GM23338 (cell line): ENCODE data around the gene CCDC69. TPM values are rescaled to one million over a fixed set of nuclear protein-coding genes. Genes with fewer than 3 reads are reported as not detected.

Experiments used
- ATAC-seq: fragments of 200-7000 bp; cut with Tn5 transposase; 3 replicates; pipeline ENCODE4 v1.9.1; 2020
- DNase-seq: peaks from one replicate; pipeline ENCODE4 v3.0.0-alpha.2; 2015; ENCODE audit warnings: low spot score
- H2AFZ ChIP-seq: fragments of 200-600 bp; sonication (generic); 2 replicates; pipeline ENCODE4 v1.8.0; 2016; ENCODE audit warnings: antibody characterized with exemption, mild to moderate bottlenecking, moderate library complexity
- H3F3A ChIP-seq: fragments of 200-600 bp; sonication (generic); replicated peaks from 2 replicates; pipeline ENCODE4 v1.8.0; 2017; ENCODE audit warnings: antibody characterized with exemption, mixed run types, low read depth
- H3K27ac ChIP-seq: fragments of 200-600 bp; sonication (generic); 2 replicates; pipeline ENCODE4 v1.6.1; 2016; ENCODE audit warnings: low read depth
- H3K27me3 ChIP-seq: fragments of 200-600 bp; sonication (generic); 2 replicates; pipeline ENCODE4 v1.8.0; 2016; ENCODE audit warnings: mild to moderate bottlenecking, mixed run types, moderate library complexity; ENCODE audit not compliant: insufficient read depth
- H3K36me3 ChIP-seq: fragments of 200-600 bp; sonication (generic); 2 replicates; pipeline ENCODE4 v1.8.0; 2016; ENCODE audit warnings: mild to moderate bottlenecking; ENCODE audit not compliant: insufficient read depth
- H3K4me1 ChIP-seq: fragments of 200-600 bp; sonication (generic); 2 replicates; pipeline ENCODE4 v1.8.0; 2016; ENCODE audit warnings: mild to moderate bottlenecking, moderate library complexity; ENCODE audit not compliant: insufficient read depth
- H3K4me2 ChIP-seq: fragments of 200-600 bp; sonication (generic); 2 replicates; pipeline ENCODE4 v1.7.1; 2017; ENCODE audit warnings: mixed run types
- H3K4me3 ChIP-seq: fragments of 200-600 bp; sonication (generic); 2 replicates; pipeline ENCODE4 v1.6.1; 2016; ENCODE audit warnings: mixed run types
- H3K79me2 ChIP-seq: fragments of 200-600 bp; sonication (generic); replicated peaks from 2 replicates; pipeline ENCODE4 v1.8.0; 2017; ENCODE audit warnings: mild to moderate bottlenecking; ENCODE audit not compliant: insufficient read depth
- H3K9me2 ChIP-seq: fragments of 200-600 bp; sonication (generic); 2 replicates; pipeline ENCODE4 v1.8.0; 2017; ENCODE audit not compliant: insufficient read depth
- H4K20me1 ChIP-seq: fragments of 200-600 bp; sonication (generic); replicated peaks from 2 replicates; pipeline ENCODE4 v1.8.0; 2017; ENCODE audit warnings: mild to moderate bottlenecking; ENCODE audit not compliant: insufficient read depth
- H3K27ac Mint-ChIP-seq: 2 replicates; pipeline ENCODE4 v1.8.0; 2020; ENCODE audit warnings: inconsistent platforms, mild to moderate bottlenecking, moderate library complexity, mixed read lengths
- H3K27me3 Mint-ChIP-seq: 3 replicates; pipeline ENCODE4 v1.8.0; 2022; ENCODE audit warnings: low read depth, mild to moderate bottlenecking, moderate library complexity, mixed read lengths, inconsistent platforms; ENCODE audit not compliant: insufficient read depth, poor library complexity
- H3K36me3 Mint-ChIP-seq: 3 replicates; pipeline ENCODE4 v1.8.0; 2021; ENCODE audit warnings: low read depth, mild to moderate bottlenecking, inconsistent platforms, moderate library complexity, mixed read lengths
- H3K4me1 Mint-ChIP-seq: 3 replicates; pipeline ENCODE4 v1.8.0; 2020; ENCODE audit warnings: mild to moderate bottlenecking, inconsistent platforms, mixed read lengths
- H3K4me3 Mint-ChIP-seq: 3 replicates; pipeline ENCODE4 v1.8.0; 2021; ENCODE audit warnings: moderate library complexity, mild to moderate bottlenecking, inconsistent platforms, mixed read lengths
- H3K9me3 Mint-ChIP-seq: 3 replicates; pipeline ENCODE4 v1.8.0; 2020; ENCODE audit warnings: moderate library complexity, mild to moderate bottlenecking, inconsistent platforms, mixed read lengths
- CREB1 ChIP-seq: fragments of 250-450 bp; sonication (Bioruptor Pico); IDR thresholded peaks from 2 replicates; pipeline ENCODE4 v1.5.0; 2020; ENCODE audit warnings: low read depth, mild to moderate bottlenecking, moderate library complexity
- EZH2phosphoT487 ChIP-seq: fragments of 200-600 bp; sonication (generic); IDR thresholded peaks from one replicate; pipeline ENCODE4 v1.8.1; 2018; ENCODE audit warnings: antibody characterized with exemption; ENCODE audit not compliant: unreplicated experiment
- JUNB ChIP-seq: IDR thresholded peaks from one replicate; pipeline ENCODE4 v1.6.1; 2016; ENCODE audit warnings: antibody characterized with exemption; ENCODE audit not compliant: unreplicated experiment
- NANOG ChIP-seq: IDR thresholded peaks from 2 replicates; pipeline ENCODE4 v1.6.1; 2016; ENCODE audit warnings: antibody characterized with exemption, borderline replicate concordance
- POLR2AphosphoS5 ChIP-seq: IDR thresholded peaks from 2 replicates; pipeline ENCODE4 v1.6.1; 2016; ENCODE audit warnings: antibody characterized with exemption, low read depth
- STAT1 ChIP-seq: IDR thresholded peaks from one replicate; pipeline ENCODE4 v1.6.1; 2016; ENCODE audit warnings: antibody characterized with exemption; ENCODE audit not compliant: unreplicated experiment
- ZNF331 ChIP-seq: fragments of 250-450 bp; sonication (Bioruptor Pico); IDR thresholded peaks from 2 replicates; pipeline ENCODE4 v1.5.0; 2020; ENCODE audit warnings: low read depth, mild to moderate bottlenecking, moderate library complexity
- polyA plus RNA-seq: library from polyadenylated mRNA; unstranded; fragments of >200 nt; fragmentation: Nextera tagmentation; extraction: Ambion mirVana; gene quantifications from 2 replicates; pipeline ENCODE4 v1.2.1, GENCODE V29; 2016
- total RNA-seq: library from RNA; depleted of rRNA; stranded (reverse); fragments of >200 nt; shearing (Covaris generic); gene quantifications from 2 replicates; pipeline ENCODE4 v1.2.3, GENCODE V29; 2014
- TF ChIP-seq, protein P1 (sequence below), 2 experiments: fragments of 200-600 bp in 1 of 2; sonication (generic) in 1 of 2; conservative IDR thresholded peaks; 2 replicates each; pipeline versions ENCODE4 v1.5.1 to v1.6.1; 2016 to 2017; ENCODE audit warnings: antibody characterized with exemption in 2 of 2, low read depth in 2 of 2, mild to moderate bottlenecking in 2 of 2, moderate library complexity in 1 of 2
- TF ChIP-seq, protein P2 (sequence below): fragments of 250-450 bp; sonication (Bioruptor Pico); IDR thresholded peaks from 2 replicates; pipeline ENCODE4 v1.5.0; 2020; ENCODE audit warnings: mild to moderate bottlenecking, moderate library complexity
- TF ChIP-seq, protein P3 (sequence below): IDR thresholded peaks from 2 replicates; pipeline ENCODE4 v1.6.1; 2016; ENCODE audit warnings: antibody characterized with exemption
- TF ChIP-seq, protein P4 (sequence below): IDR thresholded peaks from one replicate; pipeline ENCODE4 v1.6.1; 2018; ENCODE audit warnings: antibody characterized with exemption; ENCODE audit not compliant: unreplicated experiment

CCDC69 gene
- total and polyA plus RNA-seq, 2 experiments from 2014 or later: 2.7 to 5.3 TPM

DNA sequence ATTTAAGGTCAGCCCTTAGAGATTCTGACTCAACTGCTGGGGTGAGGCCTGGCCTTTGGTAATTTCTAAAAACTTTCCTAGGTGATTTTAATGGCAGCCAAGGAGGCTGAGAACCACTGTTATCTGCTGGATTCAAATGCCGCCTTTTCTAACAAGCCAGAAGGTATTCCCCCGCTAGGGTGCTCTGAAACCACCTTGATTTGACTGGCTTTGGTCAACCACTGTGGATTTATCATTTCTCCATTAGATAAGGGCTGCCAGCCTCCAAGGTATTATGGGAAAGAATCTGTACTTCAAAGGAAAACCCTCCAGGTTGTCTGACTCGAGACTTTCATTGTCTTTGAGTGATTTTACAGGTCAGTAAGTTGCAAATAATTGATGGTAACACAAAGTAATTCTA lies 70.6 kb downstream of the CCDC69 start (continued):
- TF ChIP-seq, protein P1, sequence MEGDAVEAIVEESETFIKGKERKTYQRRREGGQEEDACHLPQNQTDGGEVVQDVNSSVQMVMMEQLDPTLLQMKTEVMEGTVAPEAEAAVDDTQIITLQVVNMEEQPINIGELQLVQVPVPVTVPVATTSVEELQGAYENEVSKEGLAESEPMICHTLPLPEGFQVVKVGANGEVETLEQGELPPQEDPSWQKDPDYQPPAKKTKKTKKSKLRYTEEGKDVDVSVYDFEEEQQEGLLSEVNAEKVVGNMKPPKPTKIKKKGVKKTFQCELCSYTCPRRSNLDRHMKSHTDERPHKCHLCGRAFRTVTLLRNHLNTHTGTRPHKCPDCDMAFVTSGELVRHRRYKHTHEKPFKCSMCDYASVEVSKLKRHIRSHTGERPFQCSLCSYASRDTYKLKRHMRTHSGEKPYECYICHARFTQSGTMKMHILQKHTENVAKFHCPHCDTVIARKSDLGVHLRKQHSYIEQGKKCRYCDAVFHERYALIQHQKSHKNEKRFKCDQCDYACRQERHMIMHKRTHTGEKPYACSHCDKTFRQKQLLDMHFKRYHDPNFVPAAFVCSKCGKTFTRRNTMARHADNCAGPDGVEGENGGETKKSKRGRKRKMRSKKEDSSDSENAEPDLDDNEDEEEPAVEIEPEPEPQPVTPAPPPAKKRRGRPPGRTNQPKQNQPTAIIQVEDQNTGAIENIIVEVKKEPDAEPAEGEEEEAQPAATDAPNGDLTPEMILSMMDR (conservative IDR thresholded peaks at IDR 0.05; ENCODE audit: low read depth in 2 of 2): no peak
- no peak for TF ChIP-seq JUNB

DNA sequence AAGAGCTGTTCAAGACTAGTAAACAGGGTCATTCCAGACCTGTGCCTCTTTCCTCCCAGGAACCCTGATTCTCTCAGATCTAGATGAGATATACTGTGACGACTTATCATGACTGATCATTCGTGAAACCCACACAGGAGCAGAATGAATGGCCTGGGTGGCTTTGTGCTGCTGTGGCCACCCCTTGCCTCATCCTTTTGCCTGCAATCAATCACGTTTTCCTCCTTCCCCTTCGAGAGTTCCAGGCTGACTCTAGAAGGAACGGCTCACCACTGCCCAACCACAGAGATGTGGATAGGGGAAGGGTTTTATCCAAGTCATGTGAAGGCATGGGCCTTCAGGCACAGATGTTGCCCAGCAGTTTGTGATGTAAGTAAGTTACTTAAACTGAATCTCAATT lies 72.1 kb downstream of the CCDC69 start:
- H4K20me1 ChIP-seq: peaks cover 19% of the 10 kb centered on the region
- no peak overlapping the region for H2AFZ ChIP-seq
- Mint-ChIP-seq H3K27ac (no peak overlapping the region), H3K4me3 (no peak overlapping the region), H3K9me3 (no peaks in the 10 kb centered on the region), H3K36me3 (no peaks in the 10 kb centered on the region; the same call in 2 of the 3 replicates), H3K4me1 (peaks cover 25% of the 10 kb centered on the region; the same call in 2 of the 3 replicates), H3K27me3 (peaks cover 2% of the 10 kb centered on the region)
- no peak for DNase-seq
- no peak for ATAC-seq
- peaks cover 24% of the 10 kb centered on the region for H3K79me2 ChIP-seq
- H3K9me2 ChIP-seq: no peaks in the 10 kb centered on the region
- no peaks in the 10 kb centered on the region; the same call in 1 of the 2 replicates for H3F3A ChIP-seq
- H3K4me3 ChIP-seq: no peak overlapping the region
- no peaks in the 10 kb centered on the region for H3K27me3 ChIP-seq
- H3K27ac ChIP-seq: no peak overlapping the region
- peaks cover 13% of the 10 kb centered on the region for H3K4me1 ChIP-seq
- H3K4me2 ChIP-seq: no peak overlapping the region
- H3K36me3 ChIP-seq: no peaks in the 10 kb centered on the region; the same call in 1 of the 2 replicates
- TF ChIP-seq ZNF331 (no peak), EZH2phosphoT487 (no peak), POLR2AphosphoS5 (no peak), STAT1 (no peak), NANOG (no peak), CREB1 (CRISPR knock-in tag) (no peak)
- TF ChIP-seq, protein P2, sequence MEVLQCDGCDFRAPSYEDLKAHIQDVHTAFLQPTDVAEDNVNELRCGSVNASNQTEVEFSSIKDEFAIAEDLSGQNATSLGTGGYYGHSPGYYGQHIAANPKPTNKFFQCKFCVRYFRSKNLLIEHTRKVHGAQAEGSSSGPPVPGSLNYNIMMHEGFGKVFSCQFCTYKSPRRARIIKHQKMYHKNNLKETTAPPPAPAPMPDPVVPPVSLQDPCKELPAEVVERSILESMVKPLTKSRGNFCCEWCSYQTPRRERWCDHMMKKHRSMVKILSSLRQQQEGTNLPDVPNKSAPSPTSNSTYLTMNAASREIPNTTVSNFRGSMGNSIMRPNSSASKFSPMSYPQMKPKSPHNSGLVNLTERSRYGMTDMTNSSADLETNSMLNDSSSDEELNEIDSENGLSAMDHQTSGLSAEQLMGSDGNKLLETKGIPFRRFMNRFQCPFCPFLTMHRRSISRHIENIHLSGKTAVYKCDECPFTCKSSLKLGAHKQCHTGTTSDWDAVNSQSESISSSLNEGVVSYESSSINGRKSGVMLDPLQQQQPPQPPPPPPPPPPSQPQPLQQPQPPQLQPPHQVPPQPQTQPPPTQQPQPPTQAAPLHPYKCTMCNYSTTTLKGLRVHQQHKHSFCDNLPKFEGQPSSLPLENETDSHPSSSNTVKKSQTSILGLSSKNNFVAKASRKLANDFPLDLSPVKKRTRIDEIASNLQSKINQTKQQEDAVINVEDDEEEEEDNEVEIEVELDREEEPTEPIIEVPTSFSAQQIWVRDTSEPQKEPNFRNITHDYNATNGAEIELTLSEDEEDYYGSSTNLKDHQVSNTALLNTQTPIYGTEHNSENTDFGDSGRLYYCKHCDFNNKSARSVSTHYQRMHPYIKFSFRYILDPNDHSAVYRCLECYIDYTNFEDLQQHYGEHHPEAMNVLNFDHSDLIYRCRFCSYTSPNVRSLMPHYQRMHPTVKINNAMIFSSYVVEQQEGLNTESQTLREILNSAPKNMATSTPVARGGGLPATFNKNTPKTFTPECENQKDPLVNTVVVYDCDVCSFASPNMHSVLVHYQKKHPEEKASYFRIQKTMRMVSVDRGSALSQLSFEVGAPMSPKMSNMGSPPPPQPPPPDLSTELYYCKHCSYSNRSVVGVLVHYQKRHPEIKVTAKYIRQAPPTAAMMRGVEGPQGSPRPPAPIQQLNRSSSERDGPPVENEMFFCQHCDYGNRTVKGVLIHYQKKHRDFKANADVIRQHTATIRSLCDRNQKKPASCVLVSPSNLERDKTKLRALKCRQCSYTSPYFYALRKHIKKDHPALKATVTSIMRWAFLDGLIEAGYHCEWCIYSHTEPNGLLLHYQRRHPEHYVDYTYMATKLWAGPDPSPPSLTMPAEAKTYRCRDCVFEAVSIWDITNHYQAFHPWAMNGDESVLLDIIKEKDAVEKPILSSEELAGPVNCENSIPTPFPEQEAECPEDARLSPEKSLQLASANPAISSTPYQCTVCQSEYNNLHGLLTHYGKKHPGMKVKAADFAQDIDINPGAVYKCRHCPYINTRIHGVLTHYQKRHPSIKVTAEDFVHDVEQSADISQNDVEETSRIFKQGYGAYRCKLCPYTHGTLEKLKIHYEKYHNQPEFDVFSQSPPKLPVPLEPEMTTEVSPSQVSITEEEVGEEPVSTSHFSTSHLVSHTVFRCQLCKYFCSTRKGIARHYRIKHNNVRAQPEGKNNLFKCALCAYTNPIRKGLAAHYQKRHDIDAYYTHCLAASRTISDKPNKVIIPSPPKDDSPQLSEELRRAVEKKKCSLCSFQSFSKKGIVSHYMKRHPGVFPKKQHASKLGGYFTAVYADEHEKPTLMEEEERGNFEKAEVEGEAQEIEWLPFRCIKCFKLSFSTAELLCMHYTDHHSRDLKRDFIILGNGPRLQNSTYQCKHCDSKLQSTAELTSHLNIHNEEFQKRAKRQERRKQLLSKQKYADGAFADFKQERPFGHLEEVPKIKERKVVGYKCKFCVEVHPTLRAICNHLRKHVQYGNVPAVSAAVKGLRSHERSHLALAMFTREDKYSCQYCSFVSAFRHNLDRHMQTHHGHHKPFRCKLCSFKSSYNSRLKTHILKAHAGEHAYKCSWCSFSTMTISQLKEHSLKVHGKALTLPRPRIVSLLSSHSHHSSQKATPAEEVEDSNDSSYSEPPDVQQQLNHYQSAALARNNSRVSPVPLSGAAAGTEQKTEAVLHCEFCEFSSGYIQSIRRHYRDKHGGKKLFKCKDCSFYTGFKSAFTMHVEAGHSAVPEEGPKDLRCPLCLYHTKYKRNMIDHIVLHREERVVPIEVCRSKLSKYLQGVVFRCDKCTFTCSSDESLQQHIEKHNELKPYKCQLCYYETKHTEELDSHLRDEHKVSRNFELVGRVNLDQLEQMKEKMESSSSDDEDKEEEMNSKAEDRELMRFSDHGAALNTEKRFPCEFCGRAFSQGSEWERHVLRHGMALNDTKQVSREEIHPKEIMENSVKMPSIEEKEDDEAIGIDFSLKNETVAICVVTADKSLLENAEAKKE: no peak
- TF ChIP-seq, protein P3, sequence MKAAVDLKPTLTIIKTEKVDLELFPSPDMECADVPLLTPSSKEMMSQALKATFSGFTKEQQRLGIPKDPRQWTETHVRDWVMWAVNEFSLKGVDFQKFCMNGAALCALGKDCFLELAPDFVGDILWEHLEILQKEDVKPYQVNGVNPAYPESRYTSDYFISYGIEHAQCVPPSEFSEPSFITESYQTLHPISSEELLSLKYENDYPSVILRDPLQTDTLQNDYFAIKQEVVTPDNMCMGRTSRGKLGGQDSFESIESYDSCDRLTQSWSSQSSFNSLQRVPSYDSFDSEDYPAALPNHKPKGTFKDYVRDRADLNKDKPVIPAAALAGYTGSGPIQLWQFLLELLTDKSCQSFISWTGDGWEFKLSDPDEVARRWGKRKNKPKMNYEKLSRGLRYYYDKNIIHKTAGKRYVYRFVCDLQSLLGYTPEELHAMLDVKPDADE: no peak
- TF ChIP-seq, protein P4, sequence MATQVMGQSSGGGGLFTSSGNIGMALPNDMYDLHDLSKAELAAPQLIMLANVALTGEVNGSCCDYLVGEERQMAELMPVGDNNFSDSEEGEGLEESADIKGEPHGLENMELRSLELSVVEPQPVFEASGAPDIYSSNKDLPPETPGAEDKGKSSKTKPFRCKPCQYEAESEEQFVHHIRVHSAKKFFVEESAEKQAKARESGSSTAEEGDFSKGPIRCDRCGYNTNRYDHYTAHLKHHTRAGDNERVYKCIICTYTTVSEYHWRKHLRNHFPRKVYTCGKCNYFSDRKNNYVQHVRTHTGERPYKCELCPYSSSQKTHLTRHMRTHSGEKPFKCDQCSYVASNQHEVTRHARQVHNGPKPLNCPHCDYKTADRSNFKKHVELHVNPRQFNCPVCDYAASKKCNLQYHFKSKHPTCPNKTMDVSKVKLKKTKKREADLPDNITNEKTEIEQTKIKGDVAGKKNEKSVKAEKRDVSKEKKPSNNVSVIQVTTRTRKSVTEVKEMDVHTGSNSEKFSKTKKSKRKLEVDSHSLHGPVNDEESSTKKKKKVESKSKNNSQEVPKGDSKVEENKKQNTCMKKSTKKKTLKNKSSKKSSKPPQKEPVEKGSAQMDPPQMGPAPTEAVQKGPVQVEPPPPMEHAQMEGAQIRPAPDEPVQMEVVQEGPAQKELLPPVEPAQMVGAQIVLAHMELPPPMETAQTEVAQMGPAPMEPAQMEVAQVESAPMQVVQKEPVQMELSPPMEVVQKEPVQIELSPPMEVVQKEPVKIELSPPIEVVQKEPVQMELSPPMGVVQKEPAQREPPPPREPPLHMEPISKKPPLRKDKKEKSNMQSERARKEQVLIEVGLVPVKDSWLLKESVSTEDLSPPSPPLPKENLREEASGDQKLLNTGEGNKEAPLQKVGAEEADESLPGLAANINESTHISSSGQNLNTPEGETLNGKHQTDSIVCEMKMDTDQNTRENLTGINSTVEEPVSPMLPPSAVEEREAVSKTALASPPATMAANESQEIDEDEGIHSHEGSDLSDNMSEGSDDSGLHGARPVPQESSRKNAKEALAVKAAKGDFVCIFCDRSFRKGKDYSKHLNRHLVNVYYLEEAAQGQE: no peak
